NCI-H2107 treated with DMSO at 0.1 percent for 48 hours (cell line): Measurements from ENCODE around the gene AP1B1.

Source experiments
- DNase-seq: peaks from one replicate; lab custom pipeline; 2025; ENCODE audit not compliant: unreplicated experiment; lab: John Stamatoyannopoulos, UW

AP1B1 gene

GRCh38 chr22:29301716-29302401 is 86.5 kb downstream of the AP1B1 start:
- no peak for DNase-seq

- no peak for DNase-seq
Measured at GRCh38 chr22:29300807-29301601, 87.4 kb downstream of the AP1B1 start.

- no peak for DNase-seq
Measured at GRCh38 chr22:29300467-29300806, 87.9 kb downstream of the AP1B1 start.

- no peak for DNase-seq
Measured at GRCh38 chr22:29299136-29299900, 89.1 kb downstream of the AP1B1 start.

GRCh38 chr22:29298641-29299040 is 89.7 kb downstream of the AP1B1 start:
- no peak for DNase-seq

- DNase-seq = no peak
Measured at GRCh38 chr22:29292379-29292778, 96.0 kb downstream of the AP1B1 start.

GRCh38 chr22:29291215-29291614 is 97.2 kb downstream of the AP1B1 start:
- no peak for DNase-seq

- DNase-seq = no peak
Measured at GRCh38 chr22:29290061-29290460, 98.3 kb downstream of the AP1B1 start.

GRCh38 chr22:29288837-29289236 is 99.5 kb downstream of the AP1B1 start:
- DNase-seq = no peak

GRCh38 chr22:29284196-29284595 is 104.2 kb downstream of the AP1B1 start:
- no peak for DNase-seq

GRCh38 chr22:29277927-29278326 is 110.4 kb downstream of the AP1B1 start:
- no peak for DNase-seq
